ENCODE measurements around the gene GAREM1.
"Not testable (repeated sequence)": the region's sequence is repeated elsewhere in the genome, so short reads cannot be mapped to it uniquely, and the experiment has no call there.

The GAREM1 gene

GRCh38 chr18:32257084-32257785, 213.4 kb downstream of the GAREM1 start:
- no peak for DNase-seq (ENCODE audit: low spot score)

GRCh38 chr18:32255570-32255969, 215.1 kb downstream of the GAREM1 start:
- DNase-seq (ENCODE audit: low spot score) = no peak

- DNase-seq (ENCODE audit: low spot score) = no peak
Measured at GRCh38 chr18:32252141-32252860, 218.4 kb downstream of the GAREM1 start.

- no peak for DNase-seq (ENCODE audit: low spot score)
Measured at GRCh38 chr18:32251466-32251865, 219.2 kb downstream of the GAREM1 start.

DNA sequence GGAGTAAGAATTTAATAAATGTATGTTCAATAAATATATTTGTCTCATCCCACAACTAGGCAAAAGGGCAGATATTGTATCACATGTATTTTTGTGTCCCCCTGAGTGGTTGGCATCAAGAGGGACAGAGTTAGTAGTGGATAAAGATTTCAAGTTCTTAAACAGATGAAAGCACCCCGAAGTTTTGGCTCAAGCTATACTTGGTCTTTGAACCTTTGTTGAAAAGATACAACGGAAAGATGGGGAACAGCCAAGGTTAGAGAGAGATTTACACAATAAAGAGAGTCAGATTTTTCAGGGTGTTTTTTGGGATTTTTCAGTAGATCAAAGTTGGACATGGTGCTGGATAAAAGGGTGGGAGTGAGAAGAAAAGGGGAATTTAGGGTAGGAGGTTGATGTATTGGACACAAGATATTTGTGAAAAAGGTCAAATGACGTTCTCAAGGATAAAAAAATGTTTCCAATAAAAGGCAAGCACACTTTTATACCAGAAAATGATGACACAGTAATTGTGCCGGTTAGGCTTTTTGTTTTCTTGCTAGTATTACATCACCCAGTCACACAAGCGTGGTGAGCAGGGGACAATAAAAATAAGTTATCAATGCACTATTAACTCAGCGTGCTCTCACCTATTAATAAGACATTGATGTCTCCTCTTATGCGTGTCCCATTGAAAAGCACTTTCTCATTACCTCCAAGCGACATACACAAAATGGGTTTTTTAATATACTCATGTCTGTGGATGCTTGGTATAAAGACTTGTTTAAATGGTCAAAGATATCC, 221.3 kb downstream of the GAREM1 start:
- no peak for DNase-seq (ENCODE audit: low spot score)

- DNase-seq (ENCODE audit: low spot score) = no peak
Measured at GRCh38 chr18:32244881-32245280, 225.8 kb downstream of the GAREM1 start.

DNA sequence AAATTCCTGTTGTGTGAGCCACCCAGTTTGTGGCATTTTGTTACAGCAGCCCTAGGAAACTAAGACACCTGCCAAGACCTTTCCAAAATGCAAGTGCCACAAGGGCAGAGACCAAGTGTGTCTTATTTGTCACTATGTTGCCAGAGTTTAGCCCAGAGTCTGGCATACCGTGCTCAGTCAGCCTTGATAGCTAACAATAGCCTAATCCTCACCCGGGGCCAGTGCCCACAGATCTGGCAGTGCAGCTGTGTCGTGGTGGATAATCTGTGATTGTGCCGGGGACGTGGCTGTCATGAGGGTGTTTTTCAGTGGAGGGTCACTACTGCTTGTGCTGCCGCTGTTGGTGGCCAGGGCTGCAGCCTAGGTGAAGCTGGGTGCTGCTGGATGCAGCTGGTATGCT, 227.3 kb downstream of the GAREM1 start:
- DNase-seq (ENCODE audit: low spot score) = no peak

- no peak for DNase-seq (ENCODE audit: low spot score)
Measured at GRCh38 chr18:32242395-32242794, 228.3 kb downstream of the GAREM1 start.

GRCh38 chr18:32238635-32239268, 231.9 kb downstream of the GAREM1 start:
- no peak for DNase-seq (ENCODE audit: low spot score)

DNA sequence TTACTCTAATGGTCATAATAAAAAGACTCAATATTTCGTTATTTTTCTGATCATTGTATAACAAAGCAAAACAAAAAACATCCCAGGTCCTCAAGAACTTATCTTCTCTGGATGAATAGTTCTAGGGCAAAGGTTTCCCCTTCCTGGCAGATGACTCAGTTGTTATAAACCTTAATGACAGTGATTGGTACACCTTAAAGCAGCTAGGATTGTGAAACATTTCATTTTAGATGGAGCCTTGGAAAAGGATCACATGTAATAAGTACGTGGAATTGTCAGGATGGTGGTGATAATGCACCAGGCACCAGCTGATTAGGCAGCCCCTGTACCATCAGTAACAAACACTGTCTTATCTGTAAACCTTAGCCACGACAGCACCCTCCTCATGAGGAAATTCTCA, 233.6 kb downstream of the GAREM1 start:
- no peak for DNase-seq (ENCODE audit: low spot score)

DNA sequence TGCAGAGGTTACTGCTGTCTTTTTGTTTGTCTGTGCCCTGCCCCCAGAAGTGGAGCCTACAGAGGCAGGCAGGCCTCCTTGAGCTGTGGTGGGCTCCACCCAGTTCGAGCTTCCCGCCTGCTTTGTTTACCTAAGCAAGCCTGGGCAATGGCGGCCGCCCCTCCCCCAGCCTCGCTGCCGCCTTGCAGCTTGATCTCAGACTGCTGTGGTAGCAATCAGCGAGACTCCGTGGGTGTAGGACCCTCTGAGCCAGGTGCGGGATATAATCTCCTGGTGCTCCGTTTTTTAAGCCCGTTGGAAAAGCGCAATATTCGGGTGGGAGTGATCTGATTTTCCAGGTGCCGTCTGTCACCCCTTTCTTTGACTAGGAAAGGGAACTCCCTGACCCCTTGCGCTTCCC, 237.3 kb downstream of the GAREM1 start:
- DNase-seq (ENCODE audit: low spot score) = not testable (repeated sequence)

DNA sequence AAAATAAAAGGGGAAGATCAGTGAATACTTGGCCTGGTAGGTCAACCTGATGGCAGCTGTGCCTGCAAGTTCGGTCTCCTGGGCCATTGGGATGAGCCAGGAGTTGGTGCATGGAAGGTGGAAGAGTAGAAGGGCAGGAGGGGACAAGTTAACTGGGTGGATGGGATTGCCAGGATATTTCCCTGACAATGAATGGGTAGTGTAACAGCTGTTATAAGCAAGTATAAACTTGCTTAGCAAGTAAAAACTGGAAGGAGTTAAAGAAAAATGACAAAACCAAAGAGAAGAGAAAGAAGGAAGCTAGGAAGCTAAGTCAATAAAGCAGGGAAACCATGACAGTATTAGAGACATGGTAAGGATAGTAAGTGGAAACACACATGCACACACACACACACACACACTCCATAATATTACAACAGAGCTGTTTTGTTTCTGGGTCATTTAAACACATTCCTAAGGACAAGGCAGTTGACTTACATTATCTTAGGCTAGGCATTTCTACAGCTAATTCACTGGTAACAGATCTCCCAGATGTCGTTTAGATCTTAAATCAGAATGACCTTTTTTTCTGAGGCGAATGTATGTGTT, 251.2 kb downstream of the GAREM1 start:
- no peak for DNase-seq (ENCODE audit: low spot score)

DNA sequence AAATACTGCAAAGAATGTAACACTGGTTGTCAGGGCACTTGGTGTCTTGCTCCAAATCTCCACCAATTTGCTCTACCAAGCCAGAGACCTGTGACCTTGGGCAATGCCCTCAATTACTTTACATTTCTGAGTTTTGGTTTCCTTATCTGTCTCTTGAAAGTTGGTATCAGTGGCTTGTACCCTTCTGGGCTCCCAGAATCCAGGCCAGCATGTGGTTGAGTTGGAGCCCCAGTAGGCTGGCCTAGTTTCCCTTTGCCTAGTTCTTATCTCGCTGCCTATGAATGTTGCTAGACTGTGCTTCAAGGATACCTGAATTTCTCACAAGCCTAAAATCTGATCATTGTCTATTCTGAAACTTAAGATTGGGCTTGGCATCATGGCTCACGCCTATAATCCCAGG, 254.3 kb downstream of the GAREM1 start:
- no peak for DNase-seq (ENCODE audit: low spot score)

DNA sequence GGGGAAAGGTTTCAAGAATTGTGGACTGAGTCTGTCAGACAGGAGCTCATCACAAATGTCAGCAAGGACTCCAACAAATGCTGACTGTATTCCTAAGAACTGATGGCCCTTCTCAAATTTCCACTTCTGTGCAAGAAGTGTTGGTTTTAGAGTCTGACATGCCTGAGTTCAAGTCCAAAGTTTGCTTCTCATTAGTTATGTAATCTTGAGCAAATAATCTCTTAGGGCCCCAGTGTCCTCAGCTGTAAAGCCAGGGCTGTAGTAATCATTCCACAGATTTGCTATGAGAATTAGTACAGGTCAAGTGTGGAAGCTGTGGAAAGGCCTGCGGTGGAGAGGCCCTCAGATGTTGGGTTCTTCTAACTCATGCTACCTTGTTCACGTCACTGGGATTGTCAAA, 257.0 kb downstream of the GAREM1 start:
- no peak for DNase-seq (ENCODE audit: low spot score)
